CD14-positive monocyte (primary cell): Measurements from ENCODE around the gene GIGYF2. TPM values are rescaled to one million over a fixed set of nuclear protein-coding genes. Genes with fewer than 3 reads are reported as not detected.

Experiments
- DNase-seq, 3 donors: peaks; one replicate each; pipeline ENCODE4 v3.0.0-alpha.2; 2011 to 2022
- H2AFZ ChIP-seq: 2 replicates; pipeline ENCODE4 v1.6.0; 2012; ENCODE audit warnings: mild to moderate bottlenecking, low read depth, low read length, inconsistent platforms; ENCODE audit not compliant: insufficient read depth, poor library complexity, severe bottlenecking
- H3K27ac ChIP-seq, 2 donors: 1 replicate in 1 of 2; 2 replicates in 1 of 2; pipeline ENCODE4 v1.5.1; 2012 to 2013; ENCODE audit warnings: low read length in 2 of 2, control low read depth in 1 of 2, inconsistent platforms in 1 of 2, low read depth in 1 of 2, mild to moderate bottlenecking in 1 of 2
- H3K27me3 ChIP-seq, 2 donors: one replicate each; pipeline versions ENCODE4 v1.6.0 to v1.6.1; 2011 to 2013; ENCODE audit warnings: low read length in 2 of 2; ENCODE audit not compliant: control insufficient read depth in 2 of 2, insufficient read depth in 2 of 2
- H3K36me3 ChIP-seq, 2 donors: replicated peaks in 1 of 2; 1 replicate in 1 of 2; 2 replicates in 1 of 2; pipeline versions ENCODE4 v1.5.1 to v1.6.1; 2012 to 2013; ENCODE audit warnings: low read length in 2 of 2, control low read depth in 1 of 2, inconsistent platforms in 1 of 2, mild to moderate bottlenecking in 1 of 2; ENCODE audit not compliant: insufficient read depth in 2 of 2, control insufficient read depth in 1 of 2
- H3K4me1 ChIP-seq, 2 donors: 1 replicate in 1 of 2; 2 replicates in 1 of 2; pipeline versions ENCODE4 v1.5.1 to v1.6.1; 2012 to 2013; ENCODE audit warnings: low read length in 2 of 2, control low read depth in 1 of 2, inconsistent platforms in 1 of 2, mild to moderate bottlenecking in 1 of 2, moderate library complexity in 1 of 2; ENCODE audit not compliant: insufficient read depth in 2 of 2, control insufficient read depth in 1 of 2
- H3K4me2 ChIP-seq: replicated peaks from 2 replicates; pipeline ENCODE3; 2012; ENCODE audit warnings: low read length, moderate library complexity, mild to moderate bottlenecking; ENCODE audit not compliant: poor library complexity, severe bottlenecking; ENCODE audit errors: extremely low read depth
- H3K4me3 ChIP-seq, 3 experiments: fragments of 200-600 bp in 1 of 3; sonication (generic) in 1 of 3; replicated peaks in 1 of 3; 1 replicate in 2 of 3; 2 replicates in 1 of 3; pipeline ENCODE4 v1.5.1; 2011 to 2013; ENCODE audit warnings: low read length in 3 of 3, mild to moderate bottlenecking in 3 of 3, control low read depth in 2 of 3, low read depth in 2 of 3, inconsistent platforms in 1 of 3, moderate library complexity in 1 of 3
- H3K79me2 ChIP-seq: 2 replicates; pipeline ENCODE4 v1.6.0; 2012; ENCODE audit warnings: mild to moderate bottlenecking, control low read depth, inconsistent platforms, low read length, moderate library complexity; ENCODE audit not compliant: insufficient read depth
- H3K9ac ChIP-seq: 2 replicates; pipeline ENCODE4 v1.6.0; 2017; ENCODE audit warnings: low read length, mild to moderate bottlenecking; ENCODE audit not compliant: insufficient read depth, poor library complexity, severe bottlenecking
- H3K9me3 ChIP-seq, 2 donors: replicated peaks in 1 of 2; 1 replicate in 1 of 2; 2 replicates in 1 of 2; pipeline versions ENCODE4 v1.5.1 to v1.6.1; 2012 to 2013; ENCODE audit warnings: low read length in 2 of 2, control low read depth in 1 of 2; ENCODE audit not compliant: control insufficient read depth in 1 of 2, insufficient read depth in 1 of 2
- H4K20me1 ChIP-seq: 2 replicates; pipeline ENCODE4 v1.6.0; 2012; ENCODE audit warnings: mild to moderate bottlenecking, low read length, control low read depth, moderate library complexity; ENCODE audit not compliant: insufficient read depth
- H3K27ac Mint-ChIP-seq, 7 donors: one replicate each; pipeline ENCODE4 v1.8.0; 2020; ENCODE audit warnings: mild to moderate bottlenecking in 7 of 7, mixed read lengths in 7 of 7, moderate library complexity in 6 of 7, inconsistent platforms in 2 of 7
- H3K27me3 Mint-ChIP-seq, 3 donors: one replicate each; pipeline ENCODE4 v1.8.0; 2021 to 2022; ENCODE audit warnings: low read depth in 3 of 3, mild to moderate bottlenecking in 3 of 3, mixed read lengths in 3 of 3, moderate library complexity in 3 of 3, inconsistent platforms in 1 of 3
- H3K36me3 Mint-ChIP-seq, 2 donors: one replicate each; pipeline ENCODE4 v1.8.0; 2020; ENCODE audit warnings: mixed read lengths in 2 of 2, inconsistent platforms in 1 of 2, mild to moderate bottlenecking in 1 of 2
- H3K4me1 Mint-ChIP-seq: one replicate; pipeline ENCODE4 v1.8.0; 2020; ENCODE audit warnings: mild to moderate bottlenecking, mixed read lengths
- H3K4me3 Mint-ChIP-seq, 2 donors: one replicate each; pipeline ENCODE4 v1.8.0; 2020; ENCODE audit warnings: mild to moderate bottlenecking in 2 of 2, mixed read lengths in 2 of 2, moderate library complexity in 1 of 2
- H3K9me3 Mint-ChIP-seq, 7 donors: one replicate each; pipeline ENCODE4 v1.8.0; 2020 to 2022; ENCODE audit warnings: mixed read lengths in 7 of 7, mild to moderate bottlenecking in 6 of 7, moderate library complexity in 6 of 7, inconsistent platforms in 2 of 7
- CTCF ChIP-seq: fragments of 200-600 bp; IDR thresholded peaks from one replicate; pipeline ENCODE4 v1.8.0; 2022; ENCODE audit warnings: antibody characterized with exemption, mild to moderate bottlenecking
- WGBS: methylation state at CpG from one replicate; pipeline ENCODE4 v1.1.5; 2013; ENCODE audit warnings: missing lambda C conversion rate; ENCODE audit not compliant: insufficient coverage; 5-methylcytosine and 5-hydroxymethylcytosine counted together
- intact Hi-C, 2 donors: fragments of 100-400 bp; cut with micrococcal nuclease; formaldehyde crosslinking; loops; one replicate each; pipeline versions ENCODE4 v1.15.0 to v1.15.1; 2023
- polyA plus RNA-seq, 3 donors: library from polyadenylated mRNA; depleted of rRNA in 1 of 3; unstranded in 2 of 3; stranded (reverse) in 1 of 3; fragments of 300-500 nt in 2 of 3; fragments of >200 nt in 1 of 3; fragmentation: Illumina TruSeq in 2 of 3; gene quantifications; 1 replicate in 2 of 3; 2 replicates in 1 of 3; pipeline ENCODE4 v1.2.3, GENCODE V29; 2012 to 2021

GIGYF2 gene
- polyA plus RNA-seq, 3 donors = 7.7 to 20.7 (median 17.3) TPM

GRCh38 chr2:232888099-232888836, 191.1 kb downstream of the GIGYF2 start:
- TF ChIP-seq CTCF = no peak
- intact Hi-C loops = no loop called here
- H3K4me1 Mint-ChIP-seq = peaks cover 4% of the 10 kb centered on the region
- Histone ChIP-seq H3K4me1 (no peaks in the 10 kb centered on the region), H3K79me2 (no peaks in the 10 kb centered on the region), H3K4me3 (no peak overlapping the region), H3K36me3 (no peaks in the 10 kb centered on the region), H3K27ac (no peak overlapping the region), H3K4me2 (no peak overlapping the region), H2AFZ (no peak overlapping the region), H3K27me3 (no peaks in the 10 kb centered on the region), H3K9me3 (no peaks in the 10 kb centered on the region), H3K9ac (no peak overlapping the region), H4K20me1 (no peaks in the 10 kb centered on the region)
- peaks cover 0 to 3% (median 0%) of the 10 kb centered on the region in 7 donors for H3K9me3 Mint-ChIP-seq
- DNase-seq = no peak
- H3K36me3 Mint-ChIP-seq = no peaks in the 10 kb centered on the region
- 82% methylated on average over 20 of the region's 21 CpGs for WGBS
- no peak overlapping the region for H3K4me3 Mint-ChIP-seq
- H3K27ac Mint-ChIP-seq = no peak overlapping the region
- peaks cover 8 to 14% (median 11%) of the 10 kb centered on the region in 3 donors for H3K27me3 Mint-ChIP-seq

GRCh38 chr2:232888839-232889529, 191.9 kb downstream of the GIGYF2 start:
- intact Hi-C loops = no loop called here
- TF ChIP-seq CTCF = no peak
- no peaks in the 10 kb centered on the region for H3K36me3 ChIP-seq
- H3K4me2 ChIP-seq = no peak overlapping the region
- no peak overlapping the region for H3K27ac ChIP-seq
- no peak for DNase-seq
- Mint-ChIP-seq H3K36me3 (no peaks in the 10 kb centered on the region), H3K27me3 (peaks cover 5 to 13% (median 12%) of the 10 kb centered on the region in 3 donors), H3K9me3 (peaks cover 0 to 3% (median 0%) of the 10 kb centered on the region in 7 donors), H3K4me3 (no peak overlapping the region), H3K4me1 (peaks cover 4% of the 10 kb centered on the region), H3K27ac (no peak overlapping the region)
- WGBS = 83% methylated on average over 10 of the region's 14 CpGs
- H2AFZ ChIP-seq = no peak overlapping the region
- no peaks in the 10 kb centered on the region for H3K9me3 ChIP-seq
- no peaks in the 10 kb centered on the region for H3K79me2 ChIP-seq
- H3K27me3 ChIP-seq = no peaks in the 10 kb centered on the region
- H3K4me1 ChIP-seq = no peaks in the 10 kb centered on the region
- no peak overlapping the region for H3K9ac ChIP-seq
- no peak overlapping the region for H3K4me3 ChIP-seq
- H4K20me1 ChIP-seq = no peaks in the 10 kb centered on the region
